GM21717 (cell line): Measurements from ENCODE around the gene GDF7.

Experiments
- ATAC-seq: cut with Tn5 transposase; IDR thresholded peaks from one replicate; pipeline ENCODE4 v1.9.1; 2021; ENCODE audit warnings: mild to moderate bottlenecking, moderate library complexity; ENCODE audit not compliant: unreplicated experiment

The GDF7 gene

GRCh38 chr2:20728114-20728758, 61.3 kb downstream of the GDF7 start:
- ATAC-seq, result no peak
